ENCODE data around the gene NUP37. TPM values are rescaled to one million over a fixed set of nuclear protein-coding genes. Genes with fewer than 3 reads are reported as not detected.
"Not testable (repeated sequence)": the region's sequence is repeated elsewhere in the genome, so short reads cannot be mapped to it uniquely, and the experiment has no call there.

Gene NUP37
- total and polyA plus RNA-seq, 2 of the 8 experiments (the other 6 are each of a cell fraction or from before 2014, with no cell fraction given) = 53.5 to 71.0 TPM

- WGBS, 2 experiments (ENCODE audit: extremely low coverage in 1 of 2, insufficient coverage in 1 of 2, insufficient read length in 1 of 2, insufficient replicate concordance in 2 of 2, low coverage in 1 of 2, low lambda C conversion rate in 2 of 2, missing lambda C conversion rate in 1 of 2) = 98% methylated on average over 3 of the region's 3 CpGs; no CpG with 5 or more reads in 1 of the 2 experiments
- H4K8ac ChIP-seq (ENCODE audit: extremely low read depth, insufficient read depth, low read length); H2AK5ac ChIP-seq (ENCODE audit: low read depth, low read length); H3K23me2 ChIP-seq (ENCODE audit: low read depth, low read length); H3K23ac ChIP-seq (ENCODE audit: insufficient read length); H3K18ac ChIP-seq (ENCODE audit: extremely low read depth, low read length); DNase-seq (ENCODE audit: low read depth in 1 of 2, low spot score in 2 of 2); H3K4me3 ChIP-seq (ENCODE audit: extremely low read depth in 1 of 4, insufficient read depth in 2 of 4, low read depth in 3 of 4, low read length in 4 of 4); H2BK15ac ChIP-seq (ENCODE audit: low read length); H2BK5ac ChIP-seq (ENCODE audit: low read depth, low read length); H3K27ac ChIP-seq (ENCODE audit: low read depth, low read length); H2BK120ac ChIP-seq (replicated peaks; ENCODE audit: low read depth, low read length); H3K9ac ChIP-seq (replicated peaks in 1 of 4; ENCODE audit: extremely low read depth in 1 of 4, low read depth in 3 of 4, low read length in 3 of 4); H3K36me3 ChIP-seq (ENCODE audit: control insufficient read depth in 2 of 4, insufficient read depth in 4 of 4, low read length in 3 of 4); H3K79me1 ChIP-seq (ENCODE audit: low read depth, low read length); H3K4ac ChIP-seq (replicated peaks; ENCODE audit: insufficient read length, low read depth, low read length); H3K27me3 ChIP-seq (replicated peaks in 1 of 4; ENCODE audit: control insufficient read depth in 3 of 4, extremely low read depth in 1 of 4, insufficient read depth in 3 of 4, low read length in 3 of 4); H3K56ac ChIP-seq (replicated peaks; ENCODE audit: insufficient read length, low read depth, low read length); H3K4me2 ChIP-seq (ENCODE audit: insufficient read depth in 1 of 2, low read depth in 2 of 2, low read length in 2 of 2); H2BK20ac ChIP-seq (ENCODE audit: low read length); H2BK12ac ChIP-seq (ENCODE audit: low read depth, low read length); POLR2A ChIA-PET (ENCODE audit: partially characterized antibody); FAIRE-seq; H3K79me2 ChIP-seq (ENCODE audit: control insufficient read depth in 1 of 2, insufficient read depth in 2 of 2, low read length in 2 of 2); H4K91ac ChIP-seq (replicated peaks; ENCODE audit: insufficient read length, low read length); H2AFZ ChIP-seq (ENCODE audit: low read length); H3K14ac ChIP-seq (ENCODE audit: insufficient read length); H4K5ac ChIP-seq (ENCODE audit: insufficient read length, low read depth, low read length); H3K9me3 ChIP-seq (ENCODE audit: insufficient read depth in 2 of 2, low read depth in 1 of 2, low read length in 1 of 2); H3K4me1 ChIP-seq (replicated peaks in 1 of 4; ENCODE audit: control insufficient read depth in 3 of 4, insufficient read depth in 4 of 4, low read length in 3 of 4); H4K20me1 ChIP-seq (replicated peaks in 1 of 2; ENCODE audit: control insufficient read depth in 1 of 2, insufficient read depth in 2 of 2, low read length in 2 of 2): not testable (repeated sequence)
- CTCF ChIA-PET (ENCODE audit: partially characterized antibody) = interaction anchor here (1.6 to 6.3 kb wide), 2 partner anchors 12 to 14 kb away, joined by 7 to 23 read pairs; no protein-coding TSS in a partner anchor
Observed at GRCh38 chr12:102155206-102155605, 35.3 kb upstream of the NUP37 start.

GRCh38 chr12:102147062-102147587 is 27.2 kb upstream of the NUP37 start:
- H3K79me2 ChIP-seq (ENCODE audit: control insufficient read depth in 1 of 2, insufficient read depth in 2 of 2, low read length in 2 of 2); H2AK5ac ChIP-seq (ENCODE audit: low read depth, low read length); H2BK15ac ChIP-seq (ENCODE audit: low read length); H4K91ac ChIP-seq (replicated peaks; ENCODE audit: insufficient read length, low read length); FAIRE-seq; CTCF ChIA-PET (ENCODE audit: partially characterized antibody); H2BK5ac ChIP-seq (ENCODE audit: low read depth, low read length); H3K56ac ChIP-seq (replicated peaks; ENCODE audit: insufficient read length, low read depth, low read length); H3K23me2 ChIP-seq (ENCODE audit: low read depth, low read length); H3K4me3 ChIP-seq (ENCODE audit: extremely low read depth in 1 of 4, insufficient read depth in 2 of 4, low read depth in 3 of 4, low read length in 4 of 4); H2BK12ac ChIP-seq (ENCODE audit: low read depth, low read length); H3K4me1 ChIP-seq (replicated peaks in 1 of 4; ENCODE audit: control insufficient read depth in 3 of 4, insufficient read depth in 4 of 4, low read length in 3 of 4); H3K9me3 ChIP-seq (ENCODE audit: insufficient read depth in 2 of 2, low read depth in 1 of 2, low read length in 1 of 2); DNase-seq (ENCODE audit: low read depth in 1 of 2, low spot score in 2 of 2); POLR2A ChIA-PET (ENCODE audit: partially characterized antibody); H2AFZ ChIP-seq (ENCODE audit: low read length); H3K9ac ChIP-seq (replicated peaks in 1 of 4; ENCODE audit: extremely low read depth in 1 of 4, low read depth in 3 of 4, low read length in 3 of 4); H3K14ac ChIP-seq (ENCODE audit: insufficient read length); H3K27ac ChIP-seq (ENCODE audit: low read depth, low read length); H3K36me3 ChIP-seq (ENCODE audit: control insufficient read depth in 2 of 4, insufficient read depth in 4 of 4, low read length in 3 of 4); H3K4ac ChIP-seq (replicated peaks; ENCODE audit: insufficient read length, low read depth, low read length); H4K8ac ChIP-seq (ENCODE audit: extremely low read depth, insufficient read depth, low read length); H2BK120ac ChIP-seq (replicated peaks; ENCODE audit: low read depth, low read length); H3K4me2 ChIP-seq (ENCODE audit: insufficient read depth in 1 of 2, low read depth in 2 of 2, low read length in 2 of 2); H3K23ac ChIP-seq (ENCODE audit: insufficient read length); H2BK20ac ChIP-seq (ENCODE audit: low read length); H4K5ac ChIP-seq (ENCODE audit: insufficient read length, low read depth, low read length); H3K79me1 ChIP-seq (ENCODE audit: low read depth, low read length); H3K27me3 ChIP-seq (replicated peaks in 1 of 4; ENCODE audit: control insufficient read depth in 3 of 4, extremely low read depth in 1 of 4, insufficient read depth in 3 of 4, low read length in 3 of 4); H3K18ac ChIP-seq (ENCODE audit: extremely low read depth, low read length); H4K20me1 ChIP-seq (replicated peaks in 1 of 2; ENCODE audit: control insufficient read depth in 1 of 2, insufficient read depth in 2 of 2, low read length in 2 of 2): not testable (repeated sequence)
- 90% methylated on average over 4 of the region's 4 CpGs; no CpG with 5 or more reads in 1 of the 2 experiments for WGBS, 2 experiments (ENCODE audit: extremely low coverage in 1 of 2, insufficient coverage in 1 of 2, insufficient read length in 1 of 2, insufficient replicate concordance in 2 of 2, low coverage in 1 of 2, low lambda C conversion rate in 2 of 2, missing lambda C conversion rate in 1 of 2)
